GM12878 (cell line): Measurements from ENCODE around the gene SCYL1. TPM values are rescaled to one million over a fixed set of nuclear protein-coding genes. Genes with fewer than 3 reads are reported as not detected.

Experiments
- BHLHE40 ChIP-seq, 2 experiments: fragments of 450-650 bp in 1 of 2; IDR thresholded peaks; 2 replicates each; pipeline ENCODE4 v1.6.1; 2011 to 2017; ENCODE audit warnings: low read depth in 2 of 2, borderline replicate concordance in 1 of 2, improper control_type of control experiment in 1 of 2, low read length in 1 of 2, mild to moderate bottlenecking in 1 of 2
- BMI1 ChIP-seq: fragments of 450-650 bp; IDR thresholded peaks from 2 replicates; pipeline ENCODE4 v1.6.1; 2016; ENCODE audit warnings: mild to moderate bottlenecking, moderate library complexity, borderline replicate concordance
- BRCA1 ChIP-seq: IDR thresholded peaks from 2 replicates; pipeline ENCODE4 v1.6.1; 2011; ENCODE audit warnings: low read depth, low read length, improper control_type of control experiment
- CBX3 ChIP-seq: fragments of 200-600 bp; sonication (generic); IDR thresholded peaks from 2 replicates; pipeline ENCODE4 v1.6.1; 2016; ENCODE audit warnings: low read depth, borderline replicate concordance
- CEBPB ChIP-seq, 2 experiments: fragments of 150-350 bp in 1 of 2; IDR thresholded peaks; 2 replicates each; pipeline ENCODE4 v1.6.1; 2012 to 2014; ENCODE audit warnings: low read depth in 2 of 2, low read length in 2 of 2, borderline replicate concordance in 1 of 2, inconsistent platforms in 1 of 2
- CEBPZ ChIP-seq: fragments of 150-350 bp; IDR thresholded peaks from 2 replicates; pipeline ENCODE4 v1.6.1; 2016; ENCODE audit warnings: low read depth, low read length
- E2F4 ChIP-seq: IDR thresholded peaks from 2 replicates; pipeline ENCODE4 v1.6.1; 2012; ENCODE audit warnings: low read depth, low read length, improper control_type of control experiment
- EP300 ChIP-seq, 2 experiments: fragments of 150-350 bp in 1 of 2; IDR thresholded peaks; 2 replicates each; pipeline ENCODE4 v1.6.1; 2011 to 2012; ENCODE audit warnings: low read depth in 2 of 2, low read length in 2 of 2, borderline replicate concordance in 1 of 2, improper control_type of control experiment in 1 of 2, inconsistent platforms in 1 of 2; ENCODE audit not compliant: control insufficient read depth in 1 of 2
- ESRRA ChIP-seq: IDR thresholded peaks from 2 replicates; pipeline ENCODE4 v1.6.1; 2012; ENCODE audit warnings: mild to moderate bottlenecking, low read length, improper control_type of control experiment
- EZH2 ChIP-seq: IDR thresholded peaks from 2 replicates; pipeline ENCODE4 v1.6.1; 2012; ENCODE audit warnings: low read depth, mild to moderate bottlenecking, control low read depth, inconsistent platforms, low read length, borderline replicate concordance; ENCODE audit not compliant: control insufficient read depth
- GABPA ChIP-seq: IDR thresholded peaks from 2 replicates; pipeline ENCODE4 v1.6.1; 2014; ENCODE audit warnings: antibody characterized with exemption, low read depth, mild to moderate bottlenecking, inconsistent platforms
- MXI1 ChIP-seq: fragments of 150-350 bp; IDR thresholded peaks from 2 replicates; pipeline ENCODE4 v1.6.1; 2011; ENCODE audit warnings: low read depth, mild to moderate bottlenecking, inconsistent platforms, low read length, improper control_type of control experiment
- NBN ChIP-seq: fragments of 450-650 bp; IDR thresholded peaks from 2 replicates; pipeline ENCODE4 v1.6.1; 2016
- NR2C1 ChIP-seq: fragments of 450-650 bp; IDR thresholded peaks from 2 replicates; pipeline ENCODE4 v1.6.1; 2017; ENCODE audit warnings: antibody characterized with exemption, mild to moderate bottlenecking, moderate library complexity
- NR2F1 ChIP-seq: fragments of 450-650 bp; conservative IDR thresholded peaks from 2 replicates; pipeline ENCODE4 v1.6.1; 2017; ENCODE audit warnings: mild to moderate bottlenecking
- PAX8 ChIP-seq: fragments of 450-650 bp; IDR thresholded peaks from 2 replicates; pipeline ENCODE4 v1.6.1; 2017; ENCODE audit warnings: mild to moderate bottlenecking, moderate library complexity
- RAD51 ChIP-seq: fragments of 450-650 bp; IDR thresholded peaks from 2 replicates; pipeline ENCODE4 v1.6.1; 2016; ENCODE audit warnings: moderate library complexity, mild to moderate bottlenecking, inconsistent platforms
- TCF12 ChIP-seq: IDR thresholded peaks from 2 replicates; pipeline ENCODE4 v1.6.1; 2011; ENCODE audit warnings: low read depth, mild to moderate bottlenecking, low read length
- ZBTB11 ChIP-seq: fragments of 450-650 bp; formaldehyde crosslinking; IDR thresholded peaks from 2 replicates; pipeline ENCODE4 v1.5.0; 2022; ENCODE audit warnings: mild to moderate bottlenecking, missing genetic modification characterization
- ZNF384 ChIP-seq: IDR thresholded peaks from 2 replicates; pipeline ENCODE4 v1.6.1; 2012; ENCODE audit warnings: low read depth, mild to moderate bottlenecking, low read length, improper control_type of control experiment, borderline replicate concordance
- ZSCAN29 ChIP-seq: fragments of 450-650 bp; IDR thresholded peaks from 2 replicates; pipeline ENCODE4 v1.6.1; 2017; ENCODE audit warnings: mild to moderate bottlenecking, moderate library complexity
- ZZZ3 ChIP-seq: IDR thresholded peaks from 2 replicates; pipeline ENCODE4 v1.6.1; 2011; ENCODE audit warnings: low read depth; ENCODE audit not compliant: control insufficient read depth, insufficient read length
- polyA plus RNA-seq, 11 experiments: library from polyadenylated mRNA; depleted of rRNA in 4 of 11; unstranded in 6 of 11; stranded (reverse) in 5 of 11; fragments of >200 nt; fragmentation: Nextera tagmentation in 4 of 11; fragmentation: Illumina TruSeq in 1 of 11; extraction: Ambion mirVana in 4 of 11; extraction: Trizol in 1 of 11; gene quantifications; 1 replicate in 1 of 11; 2 replicates in 10 of 11; pipeline versions ENCODE4 v1.2.1 to v1.2.3, GENCODE V29; 2011 to 2016; ENCODE audit warnings: inconsistent platforms in 2 of 11, missing spikeins in 2 of 11, low read depth in 1 of 11
- total RNA-seq, 4 experiments: library from RNA; depleted of rRNA in 3 of 4; stranded (reverse); fragments of >200 nt in 3 of 4; fragmentation: Illumina TruSeq in 1 of 4; extraction: Trizol in 1 of 4; gene quantifications; 2 replicates each; pipeline versions ENCODE4 v1.2.1 to v1.2.3, GENCODE V29; 2013 to 2021

SCYL1 gene
- total and polyA plus RNA-seq, 10 of the 15 experiments (the other 5 are each of a cell fraction or from before 2014, with no cell fraction given) = 0.80 to 82.7 (median 51.2) TPM

- TF ChIP-seq CEBPZ (peak; percentile 13; the same call in 1 of the 2 replicates), TCF12 (no peak), ZSCAN29 (peak; percentile 40; the same call in 1 of the 2 replicates), EZH2 (no peak), ZBTB11 (CRISPR knock-in tag) (no peak; the same call in 1 of the 2 replicates), RAD51 (no peak), PAX8 (no peak), NBN (no peak), CBX3 (no peak), BMI1 (peak; percentile 14; the same call in 1 of the 2 replicates), MXI1 (0 out of 2 replicates have a peak, but pooled peaks have one; percentile 7), NR2F1 (no peak), NR2C1 (no peak), ZZZ3 (no peak), ESRRA (no peak), BRCA1 (no peak), CEBPB (IDR thresholded peaks at IDR 0.05; ENCODE audit: borderline replicate concordance in 1 of 2, low read depth in 2 of 2, low read length in 2 of 2) (no peak), BHLHE40 (IDR thresholded peaks at IDR 0.05; ENCODE audit: borderline replicate concordance in 1 of 2, low read depth in 2 of 2, low read length in 1 of 2) (peak in 1 of 2 experiments; percentile 1; a peak in 1 of 4 replicates), ZNF384 (no peak), GABPA (no peak), E2F4 (no peak), EP300 (IDR thresholded peaks at IDR 0.05; ENCODE audit: borderline replicate concordance in 1 of 2, control insufficient read depth in 1 of 2, low read depth in 2 of 2, low read length in 2 of 2) (no peak)
Measured at GRCh38 chr11:65505466-65506289, 19.2 kb upstream of the SCYL1 start (continued).
